Upper lobe of left lung (tissue), 6 donors: Measurements from ENCODE around the gene POLN. TPM values are rescaled to one million over a fixed set of nuclear protein-coding genes. Genes with fewer than 3 reads are reported as not detected.

ENCODE experiments used
- ATAC-seq, 2 donors: fragments of 200-7000 bp; cut with Tn5 transposase; one replicate each; pipeline ENCODE4 v1.9.1; 2022; ENCODE audit warnings: mild to moderate bottlenecking in 2 of 2, moderate library complexity in 2 of 2; ENCODE audit not compliant: low FRiP score in 2 of 2
- DNase-seq, 2 donors: peaks; one replicate each; pipeline ENCODE4 v3.0.0-alpha.2; 2019 to 2020
- H3K27ac ChIP-seq, 4 donors: fragments of 200-600 bp; sonication (generic); one replicate each; pipeline ENCODE4 v1.5.1; 2016 to 2019
- H3K27me3 ChIP-seq, 4 donors: fragments of 200-600 bp; sonication (generic); one replicate each; pipeline ENCODE4 v1.5.1; 2017 to 2019
- H3K36me3 ChIP-seq, 4 donors: fragments of 200-600 bp; sonication (generic); one replicate each; pipeline ENCODE4 v1.5.1; 2016 to 2019
- H3K4me1 ChIP-seq, 4 donors: fragments of 200-600 bp; sonication (generic); one replicate each; pipeline ENCODE4 v1.5.1; 2018 to 2019
- H3K4me3 ChIP-seq, 4 donors: fragments of 200-600 bp; sonication (generic); one replicate each; pipeline ENCODE4 v1.5.1; 2017 to 2019; ENCODE audit warnings: mild to moderate bottlenecking in 2 of 4, moderate library complexity in 1 of 4
- H3K9me3 ChIP-seq, 4 donors: fragments of 200-600 bp; sonication (generic); one replicate each; pipeline ENCODE4 v1.5.1; 2018 to 2019
- CTCF ChIP-seq, 6 experiments: fragments of 450-650 bp in 4 of 6; fragments of 200-600 bp in 2 of 6; sonication (generic) in 2 of 6; IDR thresholded peaks; one replicate each; pipeline ENCODE4 v1.5.1; 2016 to 2019; ENCODE audit warnings: antibody characterized with exemption in 6 of 6
- EP300 ChIP-seq, 4 donors: sonication (generic); formaldehyde crosslinking; IDR thresholded peaks; one replicate each; pipeline ENCODE4 v1.5.1; 2017; ENCODE audit warnings: antibody characterized with exemption in 4 of 4, control low read depth in 2 of 4
- POLR2A ChIP-seq, 4 donors: fragments of 450-650 bp; IDR thresholded peaks; one replicate each; pipeline ENCODE4 v1.5.1; 2016 to 2017; ENCODE audit warnings: antibody characterized with exemption in 4 of 4, mild to moderate bottlenecking in 2 of 4
- POLR2AphosphoS5 ChIP-seq, 2 donors: sonication (generic); formaldehyde crosslinking; IDR thresholded peaks; one replicate each; pipeline ENCODE4 v1.5.1; 2017; ENCODE audit warnings: antibody characterized with exemption in 2 of 2
- WGBS, 2 donors: methylation state at CpG; one replicate each; pipeline ENCODE4 v1.1.5; 2017 to 2018; 5-methylcytosine and 5-hydroxymethylcytosine counted together
- total RNA-seq, 6 donors: library from RNA; depleted of rRNA in 4 of 6; stranded (reverse); fragments of >200 nt in 4 of 6; gene quantifications; one replicate each; pipeline versions ENCODE4 v1.1.0 to v1.2.1, GENCODE V29; 2016 to 2021
- donor health status: DM: no; HTN: no; CAD: no; lungs with moderate emphysema.
- donor health status: DM: no; HTN: yes; CAD: no; lungs with severe emphysema.

The POLN gene
- total RNA-seq, 6 donors from 2014 or later, result 0.89 to 5.5 (median 2.6) TPM

- TF ChIP-seq CTCF (IDR thresholded peaks at IDR 0.05) (no peak), POLR2A (IDR thresholded peaks at IDR 0.05) (no peak), POLR2AphosphoS5 (IDR thresholded peaks at IDR 0.05) (no peak), EP300 (IDR thresholded peaks at IDR 0.05) (no peak)
- no peaks in the 10 kb centered on the region for H3K27me3 ChIP-seq
- ATAC-seq (no peak), DNase-seq (no peak)
- no peaks in the 10 kb centered on the region for H3K4me1 ChIP-seq
- no peak overlapping the region for H3K4me3 ChIP-seq
- no peak overlapping the region for H3K27ac ChIP-seq
- no peaks in the 10 kb centered on the region for H3K9me3 ChIP-seq
- 75 to 92% methylated on average over 9 of the region's 9 CpGs for WGBS, 2 donors
- no peaks in the 10 kb centered on the region for H3K36me3 ChIP-seq
These were observed 65.8 kb downstream of the POLN start for GRCh38 chr4:2175990-2176698.

- Histone ChIP-seq H3K27ac (no peak overlapping the region), H3K4me3 (no peak overlapping the region), H3K27me3 (no peaks in the 10 kb centered on the region), H3K9me3 (no peaks in the 10 kb centered on the region), H3K36me3 (no peaks in the 10 kb centered on the region), H3K4me1 (no peaks in the 10 kb centered on the region)
- TF ChIP-seq EP300 (IDR thresholded peaks at IDR 0.05) (no peak), POLR2A (IDR thresholded peaks at IDR 0.05) (no peak)
- 94 to 96% methylated on average over 3 to 6 of the region's 6 CpGs for WGBS, 2 donors
- ATAC-seq (no peak), DNase-seq (no peak)
These were observed 67.9 kb downstream of the POLN start for GRCh38 chr4:2174061-2174460.

GRCh38 chr4:2172627-2173231, 69.2 kb downstream of the POLN start:
- no peak overlapping the region for H3K27ac ChIP-seq
- H3K4me3 ChIP-seq, result no peak overlapping the region
- no peak for DNase-seq
- WGBS, 2 donors, result 66 to 73% methylated on average over 8 of the region's 8 CpGs
- no peaks in the 10 kb centered on the region for H3K4me1 ChIP-seq
- ATAC-seq, result no peak
- no peaks in the 10 kb centered on the region for H3K27me3 ChIP-seq
- H3K36me3 ChIP-seq, result no peaks in the 10 kb centered on the region
- no peaks in the 10 kb centered on the region for H3K9me3 ChIP-seq
- no peak for TF ChIP-seq POLR2A (IDR thresholded peaks at IDR 0.05)
- TF ChIP-seq POLR2AphosphoS5 (IDR thresholded peaks at IDR 0.05), result no peak
- TF ChIP-seq CTCF (IDR thresholded peaks at IDR 0.05), result no peak
- no peak for TF ChIP-seq EP300 (IDR thresholded peaks at IDR 0.05)

- no peaks in the 10 kb centered on the region for H3K4me1 ChIP-seq
- TF ChIP-seq POLR2AphosphoS5 (IDR thresholded peaks at IDR 0.05) (no peak), POLR2A (IDR thresholded peaks at IDR 0.05) (no peak), CTCF (IDR thresholded peaks at IDR 0.05) (no peak), EP300 (IDR thresholded peaks at IDR 0.05) (no peak)
- no peak overlapping the region for H3K4me3 ChIP-seq
- ATAC-seq (no peak), DNase-seq (no peak)
- WGBS, 2 donors, result 70 to 78% methylated on average over 4 of the region's 4 CpGs
- no peaks in the 10 kb centered on the region for H3K27me3 ChIP-seq
- H3K9me3 ChIP-seq, result no peaks in the 10 kb centered on the region
- no peak overlapping the region for H3K27ac ChIP-seq
- no peaks in the 10 kb centered on the region for H3K36me3 ChIP-seq
These were observed 69.8 kb downstream of the POLN start for GRCh38 chr4:2172161-2172560.

GRCh38 chr4:2168469-2169319, 73.2 kb downstream of the POLN start:
- no peaks in the 10 kb centered on the region for H3K27me3 ChIP-seq
- no peaks in the 10 kb centered on the region for H3K9me3 ChIP-seq
- ATAC-seq, result no peak
- H3K36me3 ChIP-seq, result no peaks in the 10 kb centered on the region
- TF ChIP-seq CTCF (IDR thresholded peaks at IDR 0.05) (no peak), POLR2A (IDR thresholded peaks at IDR 0.05) (no peak), EP300 (IDR thresholded peaks at IDR 0.05) (no peak), POLR2AphosphoS5 (IDR thresholded peaks at IDR 0.05) (no peak)
- 77 to 83% methylated on average over 12 of the region's 12 CpGs for WGBS, 2 donors
- no peaks in the 10 kb centered on the region for H3K4me1 ChIP-seq
- no peak overlapping the region for H3K27ac ChIP-seq
- no peak overlapping the region for H3K4me3 ChIP-seq
- no peak for DNase-seq
